GM21723 (cell line): Measurements from ENCODE around the gene RAE1.
A peak's percentile ranks its signal among the peaks of the same experiment; 100 is the strongest.

ENCODE experiments used
- ATAC-seq: cut with Tn5 transposase; IDR thresholded peaks from one replicate; pipeline ENCODE4 v1.9.1; 2021; ENCODE audit warnings: mild to moderate bottlenecking, moderate library complexity; ENCODE audit not compliant: unreplicated experiment

RAE1 gene

DNA sequence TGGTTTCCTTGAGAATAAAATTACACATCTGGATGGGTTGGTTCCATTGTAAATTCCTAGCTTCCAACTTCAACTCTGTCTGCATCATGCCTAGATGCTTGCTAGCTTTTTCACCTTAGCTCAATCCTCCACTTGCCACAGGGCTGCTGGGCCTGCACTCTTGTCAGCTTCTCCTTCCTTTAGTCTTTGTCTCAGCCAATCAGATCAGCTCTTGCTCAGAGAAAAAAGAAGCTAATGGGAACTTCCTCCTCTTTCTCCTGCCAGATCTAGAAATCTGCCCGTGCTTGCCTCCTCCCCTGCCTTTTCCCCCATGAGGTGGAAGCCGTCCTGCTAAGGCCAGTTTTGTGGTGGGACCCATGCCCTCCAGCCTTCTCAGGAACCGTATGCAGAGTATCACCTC, 18.5 kb downstream of the RAE1 start:
- no peak for ATAC-seq

DNA sequence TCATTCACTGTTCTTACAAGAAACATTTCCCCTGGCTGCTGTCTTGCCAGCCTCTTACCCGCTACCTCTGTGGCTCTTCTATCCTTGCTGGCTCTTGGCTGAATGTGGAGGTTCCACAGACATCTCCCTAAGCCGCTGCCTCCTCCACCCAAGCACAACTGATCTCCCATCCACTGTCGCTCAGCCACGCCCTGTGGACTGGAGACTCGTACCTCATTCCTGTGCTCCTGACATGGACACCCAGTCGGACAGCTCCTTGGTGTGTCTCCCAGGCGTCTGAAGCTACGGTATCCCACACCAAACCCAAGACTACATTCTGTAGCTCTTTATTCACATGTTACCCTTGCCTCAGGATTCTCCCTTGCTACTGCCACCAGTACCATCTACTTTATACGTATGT, 19.3 kb downstream of the RAE1 start:
- ATAC-seq = no peak

DNA sequence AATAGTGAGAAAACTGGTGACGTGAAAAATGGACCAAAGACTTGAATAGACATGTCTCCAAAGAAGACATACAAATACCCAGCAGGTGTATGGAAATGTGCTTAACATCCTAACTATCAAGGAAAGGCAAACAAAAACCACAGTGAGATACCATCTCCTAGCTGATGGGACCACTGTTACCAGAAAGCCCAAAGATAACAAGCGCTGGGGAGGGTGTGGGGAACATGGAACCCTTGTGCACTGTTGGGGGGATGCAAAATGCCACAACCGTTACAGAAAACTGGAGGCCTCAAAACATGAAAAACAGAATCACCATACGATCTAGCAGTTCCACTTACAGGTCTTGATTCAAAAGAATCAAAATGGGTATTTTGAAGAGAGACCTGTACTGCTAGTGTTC, 20.3 kb downstream of the RAE1 start:
- ATAC-seq = no peak

DNA sequence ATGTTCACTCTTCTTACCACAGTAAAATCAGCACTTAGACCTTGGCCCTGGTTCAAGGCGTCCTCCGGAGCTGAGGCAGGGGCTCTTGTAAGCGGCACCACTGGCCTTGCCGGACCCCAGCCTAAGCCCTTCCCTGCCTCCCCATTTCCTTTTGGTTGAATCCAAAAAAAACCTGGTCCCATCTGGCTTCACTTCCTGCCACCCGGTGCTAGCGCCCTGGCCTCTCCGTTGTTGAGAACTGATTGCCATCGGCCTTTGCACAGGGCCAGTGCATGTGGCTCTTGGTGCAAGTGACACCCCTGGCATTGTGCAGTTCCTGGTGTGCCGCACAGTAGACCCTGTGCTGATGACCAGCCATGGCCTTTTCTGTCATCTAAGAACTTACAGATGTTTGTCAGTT, 21.1 kb downstream of the RAE1 start:
- ATAC-seq = no peak

DNA sequence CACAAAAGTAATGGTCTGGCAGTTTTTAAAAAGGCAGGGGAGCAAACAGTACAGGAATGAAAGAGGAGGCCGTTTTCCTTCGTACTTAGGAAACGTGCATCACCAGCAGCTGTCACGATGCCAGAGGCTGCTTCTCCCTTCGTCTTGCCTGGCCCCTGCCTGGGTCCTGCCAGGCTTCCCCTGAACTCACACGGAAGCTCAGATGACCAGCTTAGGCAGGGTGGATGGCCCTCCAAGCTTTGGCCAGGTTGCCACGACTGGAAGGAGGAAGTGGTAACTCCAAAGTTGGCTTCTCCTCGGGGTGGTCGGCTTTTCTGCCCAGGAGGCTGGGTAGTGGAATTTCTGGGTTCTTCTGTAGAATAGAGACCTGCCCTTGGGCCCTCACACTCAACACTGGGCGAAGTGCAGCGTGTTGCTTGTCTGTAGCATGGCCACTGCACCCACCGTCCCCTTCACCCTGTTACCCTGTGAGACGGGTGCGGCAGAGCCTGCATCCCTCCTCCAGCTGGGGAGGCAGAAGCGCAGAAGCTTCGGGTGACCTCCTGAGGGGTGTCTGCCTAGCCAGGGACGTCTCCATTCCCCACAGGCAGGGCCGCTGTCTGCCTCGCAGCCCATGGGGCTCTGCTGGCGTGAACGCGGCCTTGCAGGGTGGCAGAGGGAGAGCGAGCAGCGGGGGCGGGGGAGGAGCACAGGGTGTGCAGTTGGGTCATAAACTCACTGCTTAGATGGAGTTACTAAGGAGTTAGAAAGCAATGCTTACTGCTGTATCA, 21.7 kb downstream of the RAE1 start:
- no peak for ATAC-seq

DNA sequence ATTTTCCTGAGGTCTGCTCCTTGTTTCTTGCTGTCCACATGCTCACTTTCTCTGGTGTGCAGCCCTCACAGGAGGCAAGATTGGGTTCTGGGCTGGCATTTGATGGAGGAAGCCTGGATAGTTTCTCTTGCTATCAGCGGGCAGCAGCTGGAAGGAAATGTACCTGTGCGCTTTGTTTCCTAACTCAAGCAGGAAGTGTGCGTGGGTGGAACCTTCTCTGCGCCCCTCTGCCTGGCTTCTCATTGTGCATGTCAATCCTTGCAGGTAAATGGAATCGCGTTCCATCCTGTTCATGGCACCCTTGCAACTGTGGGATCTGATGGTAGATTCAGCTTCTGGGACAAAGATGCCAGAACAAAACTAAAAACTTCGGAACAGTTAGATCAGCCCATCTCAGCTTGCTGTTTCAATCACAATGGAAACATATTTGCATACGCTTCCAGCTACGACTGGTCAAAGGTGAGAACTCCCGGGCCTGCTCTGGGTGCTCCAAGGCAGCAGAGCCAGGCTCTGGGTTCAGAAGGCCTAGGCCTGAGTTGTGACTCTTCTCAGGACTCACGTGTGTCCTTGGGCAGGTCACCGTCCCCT, 23.4 kb downstream of the RAE1 start:
- ATAC-seq = no peak

DNA sequence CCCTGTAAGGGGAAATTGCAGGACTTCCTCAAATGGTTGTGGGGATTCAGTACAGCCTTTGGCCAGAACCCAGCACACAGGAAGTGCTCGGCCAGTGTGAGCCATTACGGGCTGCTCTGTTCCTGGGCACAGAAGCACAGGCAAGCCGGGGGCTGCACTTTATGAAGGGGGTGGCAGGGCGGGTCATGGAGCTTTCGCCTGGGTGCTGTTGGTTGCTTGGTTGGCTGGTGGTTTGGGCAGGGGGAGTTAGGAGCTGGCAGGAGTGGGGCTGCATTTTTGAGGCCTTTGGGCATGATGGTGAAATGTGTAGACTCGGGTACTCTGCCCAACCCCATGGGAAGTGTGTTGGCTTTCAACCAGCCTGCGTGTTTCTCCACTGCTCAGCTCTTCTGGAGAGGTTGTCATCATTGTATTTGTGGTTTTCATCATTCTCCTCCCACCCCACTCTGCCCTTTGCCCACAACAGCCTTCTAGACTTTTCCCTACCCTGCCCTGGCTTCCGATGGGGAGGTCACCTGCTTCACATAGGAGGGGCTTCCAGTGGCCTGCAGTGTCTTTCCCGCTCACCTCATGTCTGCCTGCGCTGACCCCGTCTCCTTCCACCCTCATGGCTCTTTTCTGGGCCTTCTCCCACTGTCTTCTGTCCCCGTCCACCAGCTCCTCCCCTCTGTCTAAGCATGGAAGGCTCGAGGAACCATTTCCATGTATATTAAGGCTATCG, 24.0 kb downstream of the RAE1 start:
- ATAC-seq = no peak

DNA sequence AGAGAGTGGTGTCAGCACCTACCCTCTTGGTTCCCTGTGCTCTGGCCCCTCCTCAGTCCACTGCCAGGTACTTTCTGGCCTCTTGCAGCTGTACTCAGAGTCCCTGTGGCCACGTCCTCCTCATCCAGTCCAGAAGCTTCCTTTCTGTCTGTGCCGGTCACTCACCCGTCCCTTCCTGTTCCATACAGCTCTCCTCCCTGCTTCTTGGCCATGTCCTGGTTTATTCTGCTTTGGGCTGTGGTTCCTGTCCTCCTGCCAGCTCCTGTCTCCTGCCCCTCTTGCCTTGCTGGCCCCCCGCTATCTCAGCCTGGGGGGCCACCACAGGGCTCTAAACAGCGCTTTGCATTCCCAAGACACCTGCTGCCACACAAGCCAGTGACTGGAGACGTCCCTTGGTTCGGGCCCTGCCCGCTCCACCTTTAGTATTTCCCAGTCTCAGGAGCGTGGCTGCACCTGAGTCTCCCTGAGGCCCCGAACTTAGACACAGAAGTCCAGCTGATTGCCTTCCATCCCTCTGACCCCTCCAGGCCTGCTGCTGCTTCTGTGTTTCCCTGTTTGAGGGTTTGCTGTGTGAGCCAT, 24.7 kb downstream of the RAE1 start:
- no peak for ATAC-seq

DNA sequence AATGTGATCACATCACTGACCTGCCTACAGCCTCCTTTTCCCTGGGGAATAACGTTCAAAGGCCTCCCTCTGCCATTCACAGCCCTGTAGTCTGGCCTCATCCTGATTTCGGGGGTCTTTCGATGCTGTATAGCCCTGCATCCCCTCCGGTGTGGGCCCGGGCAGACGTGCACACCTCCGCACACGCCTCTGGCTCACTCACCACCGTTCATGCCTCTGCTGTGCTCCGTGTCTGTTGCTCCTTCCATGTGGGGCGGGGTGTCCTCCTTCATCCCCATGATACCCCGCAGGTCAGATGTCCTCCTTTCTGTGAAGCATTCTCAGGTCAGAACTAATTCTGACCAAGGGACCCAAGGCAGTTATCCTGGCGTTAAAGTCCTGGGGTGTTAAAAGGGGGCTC, 26.3 kb downstream of the RAE1 start:
- ATAC-seq = no peak

DNA sequence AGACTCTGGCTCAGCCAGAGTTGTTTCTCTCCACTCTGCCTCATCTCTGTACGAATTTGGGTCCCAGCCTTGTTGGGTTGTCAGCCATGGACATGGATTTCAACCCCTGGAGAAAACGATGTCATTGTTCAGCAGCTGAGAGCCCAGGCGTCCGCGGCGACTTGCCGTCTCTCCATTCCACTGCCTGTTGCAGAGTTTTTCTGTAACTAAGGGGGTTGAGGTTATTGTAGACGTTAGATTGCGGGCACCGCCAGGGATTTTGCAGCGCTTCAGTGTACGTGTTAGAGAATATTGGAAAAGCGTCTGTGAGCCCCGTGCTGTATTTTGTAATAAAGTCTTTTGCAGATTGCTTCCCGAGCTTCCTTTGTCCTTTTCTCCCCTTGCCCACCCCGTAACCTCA, 27.1 kb downstream of the RAE1 start:
- no peak for ATAC-seq

DNA sequence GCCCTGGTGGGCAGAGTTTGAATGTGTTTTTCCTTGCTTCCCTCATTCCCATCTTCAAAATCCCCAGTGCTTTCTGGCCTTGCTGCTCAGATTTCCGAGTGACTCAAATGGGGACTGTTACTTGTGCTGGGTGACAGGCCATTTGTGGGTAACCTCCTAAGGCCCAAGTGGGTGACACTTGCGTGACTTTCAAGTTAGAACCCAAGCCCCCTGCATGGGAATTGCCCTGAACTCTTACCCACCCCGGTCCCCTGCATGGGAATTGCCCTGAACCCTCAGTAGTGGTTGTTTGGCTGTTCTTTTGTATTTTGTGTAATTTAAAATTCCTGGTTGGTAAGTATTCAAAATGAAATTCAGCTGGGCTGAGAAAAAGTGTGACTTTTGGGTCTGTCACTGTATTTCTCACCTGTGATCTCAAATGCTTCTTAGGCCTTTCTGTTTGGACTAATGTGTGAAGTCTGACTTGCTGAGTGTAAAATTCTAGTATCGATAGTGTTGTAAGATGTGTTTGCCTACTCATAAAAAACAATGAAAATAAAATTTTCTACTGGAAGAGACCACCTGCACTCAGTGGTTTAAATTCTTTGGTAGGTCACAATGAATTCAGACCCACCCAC, 27.7 kb downstream of the RAE1 start:
- no peak for ATAC-seq

DNA sequence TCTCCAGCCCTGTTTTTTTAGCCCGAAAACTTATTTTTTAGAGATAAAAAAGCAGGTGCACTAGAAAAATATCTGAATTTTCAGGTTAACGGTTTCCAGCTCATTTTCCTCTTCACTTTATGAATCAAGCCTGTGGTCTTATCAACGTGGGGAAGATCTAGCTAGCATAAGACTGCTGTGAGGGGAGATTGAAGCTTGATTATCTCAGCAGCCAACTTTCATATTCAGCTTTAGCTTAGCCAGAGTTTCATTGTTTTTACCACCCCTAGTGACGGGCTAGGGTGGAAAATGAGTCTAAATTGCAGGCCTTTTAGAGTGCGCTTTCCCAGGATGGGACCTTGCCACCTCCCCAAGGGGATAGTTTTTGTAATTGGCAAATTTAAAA, 28.2 kb downstream of the RAE1 start:
- no peak for ATAC-seq

DNA sequence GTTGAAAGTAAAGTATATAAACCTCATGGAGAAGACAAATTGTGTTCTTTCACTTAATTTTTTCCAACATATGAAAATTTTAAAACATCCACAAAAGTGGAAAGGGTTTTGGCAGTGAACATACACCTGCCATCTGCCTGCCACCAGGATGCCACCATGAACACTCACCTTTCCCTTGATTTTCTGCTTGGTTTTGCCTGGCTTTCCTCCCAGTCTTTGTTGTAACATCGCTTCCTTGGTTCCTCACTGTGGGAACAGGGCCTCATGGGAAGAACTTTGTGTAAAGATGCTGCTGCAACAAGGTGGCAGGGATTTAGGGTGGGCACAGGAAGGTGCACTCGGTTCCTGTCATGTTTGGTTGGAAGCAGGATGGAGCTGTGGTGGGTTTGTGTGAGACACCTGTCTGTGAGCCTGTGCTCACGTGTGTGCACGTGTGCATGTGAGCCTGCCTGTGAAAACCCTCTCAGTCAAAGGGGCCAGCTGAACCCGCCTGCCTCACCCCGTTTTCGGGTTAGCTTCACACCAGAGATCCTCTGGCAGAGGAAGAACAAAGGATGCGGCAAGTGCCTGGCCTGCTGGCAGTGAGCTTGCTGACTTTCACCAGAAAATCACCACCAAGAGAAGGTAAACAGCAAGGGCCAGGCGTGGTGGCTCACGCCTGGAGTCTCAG, 29.2 kb downstream of the RAE1 start:
- ATAC-seq = no peak

DNA sequence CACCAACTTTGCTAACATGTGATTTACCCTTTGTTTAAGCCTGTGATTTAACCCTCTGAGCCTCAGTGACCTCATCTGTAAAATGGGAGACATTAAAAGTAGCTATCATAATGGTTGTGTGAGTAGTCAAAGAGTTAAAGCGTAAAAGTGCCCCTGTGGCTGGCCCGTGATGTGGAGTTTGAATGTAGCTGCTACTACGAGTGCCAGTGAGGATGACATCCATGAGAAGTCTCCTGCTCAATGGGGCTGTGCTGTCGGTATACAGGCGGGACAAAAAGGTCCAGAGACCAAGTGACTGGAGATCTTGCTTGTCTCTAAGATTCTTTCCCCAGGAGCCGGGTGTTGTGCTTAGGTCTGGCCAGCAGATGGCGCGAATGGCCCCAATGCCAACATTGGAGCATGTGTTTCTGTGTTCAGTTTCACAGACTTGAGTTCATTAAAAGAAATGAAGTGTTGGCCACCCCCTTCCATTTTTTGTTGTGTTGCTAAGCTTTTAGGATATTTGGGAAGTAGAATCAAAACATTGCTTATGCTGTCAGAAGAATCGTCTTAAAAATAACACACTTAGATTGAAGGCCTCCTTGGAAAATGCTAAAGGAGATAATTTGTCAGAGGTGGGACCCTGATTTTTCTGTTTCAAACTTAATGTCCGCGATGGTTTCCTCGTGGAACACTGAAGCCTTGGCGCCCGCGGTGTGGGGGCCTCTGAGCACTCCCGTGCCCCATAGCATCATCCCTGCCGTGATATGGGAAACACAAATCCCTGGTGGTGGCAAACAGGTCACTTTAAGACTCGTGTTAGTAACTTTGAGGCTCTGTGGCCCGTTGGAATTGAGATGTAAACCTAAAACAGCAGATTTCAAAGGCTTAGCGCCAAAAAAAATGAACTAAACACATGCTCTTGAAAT, 30.8 kb downstream of the RAE1 start:
- peak; percentile 52 for ATAC-seq

DNA sequence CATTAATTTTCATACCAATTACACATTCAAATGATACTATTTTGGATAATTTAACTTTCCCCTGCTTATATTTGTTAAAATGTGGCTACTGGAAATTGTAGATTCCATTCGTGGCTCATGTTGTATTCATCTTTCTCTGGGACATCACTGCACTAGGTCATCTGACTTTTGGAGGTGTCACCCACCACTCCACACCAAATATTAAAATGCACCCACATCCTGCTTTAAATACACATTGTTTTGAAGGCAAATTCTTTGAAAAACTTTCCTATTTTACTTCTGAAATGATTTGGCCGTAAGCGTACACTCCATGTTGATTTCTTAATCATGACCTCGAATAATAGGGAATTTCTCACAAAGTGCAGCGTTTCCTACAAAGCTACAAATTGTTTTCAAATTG, 31.5 kb downstream of the RAE1 start:
- ATAC-seq = no peak

DNA sequence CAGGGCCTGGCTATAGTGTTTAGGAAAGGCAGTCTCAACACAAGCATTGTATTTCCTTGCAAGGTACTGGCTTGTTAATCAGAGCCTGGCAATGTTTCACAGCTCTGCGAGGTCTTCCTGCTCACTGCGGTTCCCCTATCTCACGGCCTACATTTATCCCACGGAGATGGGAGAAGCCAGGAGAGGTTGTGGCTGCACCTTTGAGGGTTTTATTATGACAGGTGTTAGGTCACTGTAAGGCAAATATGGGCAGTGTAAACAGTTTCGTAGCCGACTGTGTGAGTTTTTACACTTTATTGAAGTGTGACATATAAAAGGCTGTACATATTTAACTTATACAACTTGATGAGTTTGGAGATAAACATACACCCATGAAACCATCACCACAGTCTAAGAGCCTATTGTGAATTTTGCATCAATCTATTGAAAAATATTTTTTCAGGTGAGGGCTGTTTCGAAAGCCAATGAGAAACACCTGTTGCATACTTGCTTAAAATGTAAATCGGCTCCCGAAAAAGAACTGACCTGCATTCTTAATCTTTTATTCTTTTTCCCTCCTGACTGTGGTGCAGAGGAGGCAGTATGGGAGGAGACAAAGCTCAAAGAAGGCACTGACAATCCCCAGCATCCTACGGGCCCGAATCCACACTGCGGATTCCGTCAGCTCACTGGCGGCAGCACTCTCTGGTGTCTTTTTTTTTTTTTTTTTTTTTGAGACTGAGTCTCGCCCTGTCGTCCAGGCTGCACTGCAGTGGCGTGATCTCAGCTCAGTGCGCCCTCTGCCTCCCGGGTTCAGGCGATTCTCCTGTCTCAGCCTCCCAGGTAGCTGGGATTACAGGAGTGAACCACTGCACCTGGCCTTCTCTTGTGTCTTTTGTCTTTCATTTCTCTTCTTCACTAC, 32.6 kb downstream of the RAE1 start:
- ATAC-seq = no peak

DNA sequence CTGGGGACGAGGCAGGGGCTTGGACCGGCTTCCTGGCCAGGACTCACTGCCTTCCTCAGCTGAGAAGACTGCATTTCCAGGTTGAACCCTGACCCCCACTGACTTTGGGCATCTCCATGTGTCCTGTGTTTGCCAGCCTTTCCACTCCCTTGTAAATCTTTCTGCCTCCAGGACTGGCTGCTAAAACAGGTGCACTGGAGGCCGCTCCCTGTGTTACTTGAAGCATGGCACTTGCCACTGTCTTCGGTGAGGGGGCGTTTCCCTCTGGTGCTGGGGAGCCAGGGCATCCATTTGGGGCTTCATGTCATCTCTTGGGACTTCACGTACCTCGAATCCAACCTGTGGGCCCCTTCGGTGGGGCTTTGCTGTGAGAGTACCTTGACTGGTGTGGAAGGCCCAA, 33.4 kb downstream of the RAE1 start:
- ATAC-seq = no peak

DNA sequence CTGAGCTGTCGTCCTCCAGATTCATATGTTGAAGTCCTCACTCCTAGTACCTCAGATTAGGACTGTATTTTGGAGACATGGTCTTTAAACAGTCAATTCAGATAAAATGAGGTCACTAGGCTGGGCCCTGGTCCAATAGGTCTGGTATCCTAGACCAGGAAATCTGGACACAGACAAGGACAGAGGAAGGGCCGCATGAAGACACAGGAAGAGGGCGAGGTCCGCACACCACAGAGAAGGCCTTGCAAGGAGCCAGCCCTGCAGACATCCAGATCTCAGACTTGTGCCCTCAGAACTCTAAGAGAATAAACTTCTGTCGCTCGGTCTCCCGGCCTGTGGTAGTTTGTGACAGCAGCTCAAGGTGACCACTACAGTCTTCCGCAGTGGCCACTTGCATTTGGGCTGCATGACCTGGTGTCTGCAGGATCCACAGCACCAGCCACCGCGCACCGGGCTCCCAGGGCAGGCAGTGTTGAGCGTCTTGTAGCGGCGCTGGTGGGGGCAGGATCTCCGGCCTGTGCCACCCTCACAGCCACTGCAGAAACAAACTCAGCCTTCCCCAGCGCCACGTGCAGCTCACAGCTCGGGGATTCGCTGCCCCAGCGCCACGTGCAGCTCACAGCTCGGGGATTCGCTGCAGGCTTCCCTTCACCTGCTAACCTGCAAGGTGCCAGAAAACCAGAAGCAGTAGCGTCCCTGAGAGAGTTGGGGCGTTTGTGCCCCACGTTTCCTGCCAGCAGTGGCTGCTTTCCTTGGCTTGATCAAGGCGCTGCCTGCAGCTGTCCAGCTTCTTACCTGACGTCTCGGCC, 34.1 kb downstream of the RAE1 start:
- ATAC-seq = no peak
